Measurements from ENCODE around the gene ITGAD. TPM values are rescaled to one million over a fixed set of nuclear protein-coding genes. Genes with fewer than 3 reads are reported as not detected.

Gene ITGAD
- polyA plus RNA-seq, 1 of the 3 experiments (the other 2 are of a cell fraction) = not detected

DNA sequence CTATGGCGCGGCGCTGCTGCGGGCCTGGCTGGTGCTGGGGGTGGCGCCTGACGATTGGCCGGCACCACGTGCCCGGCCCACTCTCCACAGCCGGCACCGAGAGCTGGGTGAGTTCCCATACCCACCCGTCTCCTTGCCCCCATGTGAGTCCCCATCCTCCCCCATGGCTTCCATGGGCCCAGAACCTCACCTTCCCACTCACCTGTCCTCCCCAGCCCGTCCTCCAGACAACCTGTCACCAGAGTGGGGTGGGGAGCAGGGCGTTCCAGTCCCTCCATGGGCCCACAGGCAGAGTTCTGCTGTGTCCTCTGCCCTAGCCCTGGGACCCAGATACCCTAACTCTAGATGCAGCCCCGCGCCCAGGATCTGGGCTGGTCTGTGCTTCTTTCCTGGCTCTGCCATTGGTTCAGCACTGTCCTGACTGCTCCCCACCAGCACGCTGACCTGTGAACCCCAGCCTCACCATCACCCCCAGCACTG lies 71.7 kb downstream of the ITGAD start:
- Histone ChIP-seq H2AFZ (ENCODE audit: low read depth) (no peak overlapping the region), H3K27ac (ENCODE audit: low read depth in 2 of 2, low read length in 1 of 2) (no peak overlapping the region), H3K27me3 (ENCODE audit: insufficient read depth) (no peaks in the 10 kb centered on the region), H3K9me3 (no peaks in the 10 kb centered on the region), H3K4me1 (ENCODE audit: control insufficient read depth in 1 of 2, insufficient read depth in 2 of 2, low read depth in 1 of 2, low read length in 1 of 2) (peaks cover 2 to 4% of the 10 kb centered on the region in 2 experiments; a peak in 2 of 4 replicates), H3K4me2 (no peak overlapping the region), H4K20me1 (ENCODE audit: insufficient read depth) (no peaks in the 10 kb centered on the region), H3K4me3 (ENCODE audit: low read depth in 2 of 2, low read length in 1 of 2) (no peak overlapping the region), H3K9me2 (no peaks in the 10 kb centered on the region), H3K79me2 (ENCODE audit: insufficient read depth) (peaks cover 3% of the 10 kb centered on the region; the same call in 1 of the 2 replicates), H3K9ac (no peak overlapping the region), H3F3A (replicated peaks; ENCODE audit: insufficient read depth) (peaks cover 11% of the 10 kb centered on the region), H3K36me3 (replicated peaks in 1 of 2; ENCODE audit: control insufficient read depth in 1 of 2, insufficient read depth in 2 of 2, low read length in 1 of 2) (peaks cover 0 to 19% of the 10 kb centered on the region in 2 experiments)
- WGBS (ENCODE audit: low lambda C conversion rate) = 88% methylated on average over 16 of the region's 17 CpGs
- POLR2A ChIA-PET = no interaction called here
- DNase-seq = no peak
- CTCF ChIA-PET = no interaction called here
- TF ChIP-seq TCF12 (IDR thresholded peaks at IDR 0.05) (no peak), RCOR1 (IDR thresholded peaks at IDR 0.05; ENCODE audit: low read length) (no peak), REST (IDR thresholded peaks at IDR 0.05; ENCODE audit: low read depth, low read length) (no peak)
- TF ChIP-seq, protein P1, sequence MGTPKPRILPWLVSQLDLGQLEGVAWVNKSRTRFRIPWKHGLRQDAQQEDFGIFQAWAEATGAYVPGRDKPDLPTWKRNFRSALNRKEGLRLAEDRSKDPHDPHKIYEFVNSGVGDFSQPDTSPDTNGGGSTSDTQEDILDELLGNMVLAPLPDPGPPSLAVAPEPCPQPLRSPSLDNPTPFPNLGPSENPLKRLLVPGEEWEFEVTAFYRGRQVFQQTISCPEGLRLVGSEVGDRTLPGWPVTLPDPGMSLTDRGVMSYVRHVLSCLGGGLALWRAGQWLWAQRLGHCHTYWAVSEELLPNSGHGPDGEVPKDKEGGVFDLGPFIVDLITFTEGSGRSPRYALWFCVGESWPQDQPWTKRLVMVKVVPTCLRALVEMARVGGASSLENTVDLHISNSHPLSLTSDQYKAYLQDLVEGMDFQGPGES (IDR thresholded peaks at IDR 0.05; ENCODE audit: low read depth, low read length) = no peak

DNA sequence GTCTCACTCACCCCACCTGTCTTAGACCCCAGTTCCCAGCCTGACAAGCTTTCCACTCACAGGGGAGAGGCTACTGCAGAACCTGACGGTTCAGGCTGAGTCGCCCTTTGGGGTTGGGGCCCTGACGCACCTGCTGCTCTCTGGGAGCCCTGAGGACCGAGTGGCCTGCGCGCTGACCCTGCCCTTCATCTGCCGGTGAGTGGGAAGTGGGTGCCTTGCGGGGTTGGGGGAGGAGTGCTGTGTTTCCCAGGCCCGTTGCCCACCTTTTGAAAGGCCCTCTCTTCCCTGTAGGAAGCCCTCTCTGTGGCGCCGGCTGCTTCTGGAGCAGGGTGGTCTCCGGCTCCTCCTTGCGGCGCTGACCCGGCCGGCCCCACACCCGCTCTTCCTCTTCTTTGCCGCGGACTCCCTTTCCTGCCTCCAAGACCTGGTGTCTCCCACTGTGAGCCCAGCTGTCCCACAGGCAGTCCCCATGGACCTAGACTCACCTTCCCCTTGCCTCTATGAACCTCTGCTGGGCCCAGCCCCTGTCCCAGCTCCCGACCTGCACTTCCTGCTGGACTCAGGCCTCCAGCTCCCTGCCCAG lies 72.7 kb downstream of the ITGAD start:
- H3K9me3 ChIP-seq = no peaks in the 10 kb centered on the region
- WGBS (ENCODE audit: low lambda C conversion rate) = 92% methylated on average over 14 of the region's 20 CpGs
- TF ChIP-seq, protein P2, sequence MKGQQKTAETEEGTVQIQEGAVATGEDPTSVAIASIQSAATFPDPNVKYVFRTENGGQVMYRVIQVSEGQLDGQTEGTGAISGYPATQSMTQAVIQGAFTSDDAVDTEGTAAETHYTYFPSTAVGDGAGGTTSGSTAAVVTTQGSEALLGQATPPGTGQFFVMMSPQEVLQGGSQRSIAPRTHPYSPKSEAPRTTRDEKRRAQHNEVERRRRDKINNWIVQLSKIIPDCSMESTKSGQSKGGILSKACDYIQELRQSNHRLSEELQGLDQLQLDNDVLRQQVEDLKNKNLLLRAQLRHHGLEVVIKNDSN (IDR thresholded peaks at IDR 0.05; ENCODE audit: borderline replicate concordance, low read depth) = no peak
- TF ChIP-seq YY1 (IDR thresholded peaks at IDR 0.05; ENCODE audit: low read depth) (no peak), MEF2A (IDR thresholded peaks at IDR 0.05; ENCODE audit: borderline replicate concordance, low read depth) (no peak), RAD21 (IDR thresholded peaks at IDR 0.05; ENCODE audit: low read length) (no peak), RXRA (IDR thresholded peaks at IDR 0.05; ENCODE audit: borderline replicate concordance, low read depth) (no peak), EP300 (IDR thresholded peaks at IDR 0.05; ENCODE audit: borderline replicate concordance in 1 of 2, low read depth in 1 of 2, low read length in 1 of 2) (no peak), GABPA (IDR thresholded peaks at IDR 0.05; ENCODE audit: low read depth) (no peak), RCOR1 (IDR thresholded peaks at IDR 0.05; ENCODE audit: low read length) (no peak), RFX5 (IDR thresholded peaks at IDR 0.05; ENCODE audit: low read length) (no peak), CHD2 (IDR thresholded peaks at IDR 0.05; ENCODE audit: low read length, partially characterized antibody) (no peak), FOXJ3 (CRISPR knock-in tag; IDR thresholded peaks at IDR 0.05) (no peak), GATA2 (CRISPR knock-in tag; IDR thresholded peaks at IDR 0.05) (no peak)
- no peaks in the 10 kb centered on the region; a peak in 1 of 4 replicates for H3K4me1 ChIP-seq (ENCODE audit: control insufficient read depth in 1 of 2, insufficient read depth in 2 of 2, low read depth in 1 of 2, low read length in 1 of 2)
- DNase-seq = no peak
- H3K27ac ChIP-seq (ENCODE audit: low read depth in 2 of 2, low read length in 1 of 2) = no peak overlapping the region
- H3K9ac ChIP-seq = no peak overlapping the region
- no peaks in the 10 kb centered on the region for H3K9me2 ChIP-seq
- peaks cover 11% of the 10 kb centered on the region for H3K79me2 ChIP-seq (ENCODE audit: insufficient read depth)
- H3F3A ChIP-seq (replicated peaks; ENCODE audit: insufficient read depth) = peaks cover 6% of the 10 kb centered on the region
- peaks cover 0 to 19% of the 10 kb centered on the region in 2 experiments for H3K36me3 ChIP-seq (replicated peaks in 1 of 2; ENCODE audit: control insufficient read depth in 1 of 2, insufficient read depth in 2 of 2, low read length in 1 of 2)
- H3K27me3 ChIP-seq (ENCODE audit: insufficient read depth) = no peaks in the 10 kb centered on the region
- no peak overlapping the region for H3K4me2 ChIP-seq
- ChIA-PET POLR2A (no interaction called here), CTCF (no interaction called here)
- H2AFZ ChIP-seq (ENCODE audit: low read depth) = no peak overlapping the region
- no peak overlapping the region for H3K4me3 ChIP-seq (ENCODE audit: low read depth in 2 of 2, low read length in 1 of 2)
- H4K20me1 ChIP-seq (ENCODE audit: insufficient read depth) = no peaks in the 10 kb centered on the region

All from SK-N-SH (cell line).